Measurements from ENCODE around the gene PPP1R14C. TPM values are rescaled to one million over a fixed set of nuclear protein-coding genes. Genes with fewer than 3 reads are reported as not detected.

PPP1R14C gene
- total RNA-seq, 3 donors from 2014 or later = 11.1 to 33.5 (median 25.2) TPM

GRCh38 chr6:150202934-150203333, 60.1 kb downstream of the PPP1R14C start:
- intact Hi-C loops (cut with DNase I, micrococcal nuclease) = no loop called here
- no peak for ATAC-seq
- H3K9me3 ChIP-seq = no peaks in the 10 kb centered on the region

GRCh38 chr6:150203378-150203777, 60.5 kb downstream of the PPP1R14C start:
- no peak overlapping the region for H3K4me3 ChIP-seq
- ATAC-seq = no peak
- intact Hi-C loops (cut with DNase I, micrococcal nuclease) = no loop called here

More at GRCh38 chr6:150202934-150203333, 60.1 kb downstream of the PPP1R14C start:
- Histone ChIP-seq H3K4me1 (ENCODE audit: low read depth) (peaks cover 19% of the 10 kb centered on the region), H3K4me3 (no peak overlapping the region), H3K36me3 (ENCODE audit: low read depth) (no peaks in the 10 kb centered on the region)
- no peak for TF ChIP-seq CTCF (IDR thresholded peaks at IDR 0.05)
- no peak for DNase-seq

GRCh38 chr6:150203871-150204545, 61.2 kb downstream of the PPP1R14C start:
- peaks cover 19% of the 10 kb centered on the region for H3K4me1 ChIP-seq (ENCODE audit: low read depth)
- no peaks in the 10 kb centered on the region for H3K9me3 ChIP-seq
- H3K4me3 ChIP-seq = no peak overlapping the region
- intact Hi-C loops (cut with DNase I, micrococcal nuclease) = no loop called here
- no peaks in the 10 kb centered on the region for H3K36me3 ChIP-seq (ENCODE audit: low read depth)
- ATAC-seq = no peak
- DNase-seq = no peak
- TF ChIP-seq CTCF (IDR thresholded peaks at IDR 0.05) = no peak

More at GRCh38 chr6:150203378-150203777, 60.5 kb downstream of the PPP1R14C start:
- H3K36me3 ChIP-seq (ENCODE audit: low read depth) = no peaks in the 10 kb centered on the region
- no peak for DNase-seq
- peaks cover 19% of the 10 kb centered on the region for H3K4me1 ChIP-seq (ENCODE audit: low read depth)
- no peak for TF ChIP-seq CTCF (IDR thresholded peaks at IDR 0.05)
- no peaks in the 10 kb centered on the region for H3K9me3 ChIP-seq

GRCh38 chr6:150204705-150205472, 62.0 kb downstream of the PPP1R14C start:
- DNase-seq = no peak
- ATAC-seq = no peak
- Histone ChIP-seq H3K36me3 (ENCODE audit: low read depth) (no peaks in the 10 kb centered on the region), H3K4me3 (no peak overlapping the region), H3K4me1 (ENCODE audit: low read depth) (peaks cover 19% of the 10 kb centered on the region), H3K9me3 (no peaks in the 10 kb centered on the region)
- no peak for TF ChIP-seq CTCF (IDR thresholded peaks at IDR 0.05)
- intact Hi-C loops (cut with DNase I, micrococcal nuclease) = no loop called here

- intact Hi-C loops (cut with DNase I, micrococcal nuclease) = no loop called here
- DNase-seq (no peak), ATAC-seq (no peak)
- Histone ChIP-seq H3K4me3 (no peak overlapping the region), H3K4me1 (ENCODE audit: low read depth) (no peaks in the 10 kb centered on the region), H3K36me3 (ENCODE audit: low read depth) (no peaks in the 10 kb centered on the region), H3K9me3 (no peaks in the 10 kb centered on the region)
- TF ChIP-seq CTCF (IDR thresholded peaks at IDR 0.05) = no peak
These were observed 65.2 kb downstream of the PPP1R14C start for GRCh38 chr6:150207931-150208570.
